Measurements from ENCODE around the gene ARHGEF2.

- TF ChIP-seq GATA2 (IDR thresholded peaks at IDR 0.05; ENCODE audit: low read depth, low read length) (no peak), GATA3 (IDR thresholded peaks at IDR 0.05; ENCODE audit: low read depth, low read length) (no peak)
Measured at GRCh38 chr1:156002188-156002911, 24.0 kb upstream of the ARHGEF2 start.

All from SH-SY5Y (cell line).